ENCODE measurements around the gene MACROD2. TPM values are rescaled to one million over a fixed set of nuclear protein-coding genes. Genes with fewer than 3 reads are reported as not detected.

The MACROD2 gene
- polyA plus RNA-seq, 1 donor from 2014 or later: 23.2 TPM

DNA sequence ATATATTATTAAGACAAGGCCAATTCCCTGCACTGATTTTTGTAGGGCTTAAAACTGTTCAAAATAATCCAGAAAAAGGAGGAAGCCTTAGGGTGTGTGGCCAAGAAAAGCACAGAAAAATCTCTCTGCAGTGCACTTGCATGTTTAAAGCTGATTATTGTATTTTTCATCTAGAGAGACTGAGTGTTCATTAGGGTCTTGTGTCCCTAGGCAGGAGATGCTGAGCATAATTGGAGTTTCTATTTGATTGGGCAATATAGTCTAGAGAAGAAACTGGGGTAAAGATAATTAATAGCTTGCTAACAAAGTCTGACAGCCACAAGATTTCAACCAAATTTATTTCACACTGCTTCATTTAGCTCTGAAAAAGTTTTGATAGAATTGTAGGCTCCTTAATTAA lies 339.7 kb downstream of the MACROD2 start:
- no peaks in the 10 kb centered on the region for H3K27me3 ChIP-seq (ENCODE audit: insufficient read depth, low read depth, low read length)
- H3K4me3 ChIP-seq (ENCODE audit: low read length): peak overlapping the region; percentile 66
- no peaks in the 10 kb centered on the region for H3K9me2 ChIP-seq (ENCODE audit: insufficient read depth, low read length)
- H3K27ac ChIP-seq (ENCODE audit: low read length): no peak overlapping the region
- no peak overlapping the region for H2AFZ ChIP-seq (ENCODE audit: low read depth, low read length)
- H4K20me1 ChIP-seq (ENCODE audit: insufficient read depth): no peaks in the 10 kb centered on the region
- no peaks in the 10 kb centered on the region for H3F3A ChIP-seq (ENCODE audit: insufficient read depth, low read length, poor library complexity, severe bottlenecking)
- H3K79me2 ChIP-seq (replicated peaks; ENCODE audit: insufficient read depth, low read length): peaks cover 65% of the 10 kb centered on the region
- H3K36me3 ChIP-seq (ENCODE audit: insufficient read depth, low read length): no peaks in the 10 kb centered on the region
- TF ChIP-seq TAF1 (IDR thresholded peaks at IDR 0.05; ENCODE audit: low read depth) (no peak), EZH2 (IDR thresholded peaks at IDR 0.05; ENCODE audit: borderline replicate concordance, insufficient read depth, low read length, poor library complexity, severe bottlenecking) (no peak), MXI1 (conservative IDR thresholded peaks at IDR 0.05; ENCODE audit: poor library complexity, severe bottlenecking) (no peak), SMC3 (conservative IDR thresholded peaks at IDR 0.05; ENCODE audit: poor library complexity) (no peak), POLR2AphosphoS5 (IDR thresholded peaks at IDR 0.05) (no peak), RAD21 (conservative IDR thresholded peaks at IDR 0.05) (no peak), EP300 (conservative IDR thresholded peaks at IDR 0.05; ENCODE audit: poor library complexity, severe bottlenecking) (no peak)
- TF ChIP-seq, protein P1, sequence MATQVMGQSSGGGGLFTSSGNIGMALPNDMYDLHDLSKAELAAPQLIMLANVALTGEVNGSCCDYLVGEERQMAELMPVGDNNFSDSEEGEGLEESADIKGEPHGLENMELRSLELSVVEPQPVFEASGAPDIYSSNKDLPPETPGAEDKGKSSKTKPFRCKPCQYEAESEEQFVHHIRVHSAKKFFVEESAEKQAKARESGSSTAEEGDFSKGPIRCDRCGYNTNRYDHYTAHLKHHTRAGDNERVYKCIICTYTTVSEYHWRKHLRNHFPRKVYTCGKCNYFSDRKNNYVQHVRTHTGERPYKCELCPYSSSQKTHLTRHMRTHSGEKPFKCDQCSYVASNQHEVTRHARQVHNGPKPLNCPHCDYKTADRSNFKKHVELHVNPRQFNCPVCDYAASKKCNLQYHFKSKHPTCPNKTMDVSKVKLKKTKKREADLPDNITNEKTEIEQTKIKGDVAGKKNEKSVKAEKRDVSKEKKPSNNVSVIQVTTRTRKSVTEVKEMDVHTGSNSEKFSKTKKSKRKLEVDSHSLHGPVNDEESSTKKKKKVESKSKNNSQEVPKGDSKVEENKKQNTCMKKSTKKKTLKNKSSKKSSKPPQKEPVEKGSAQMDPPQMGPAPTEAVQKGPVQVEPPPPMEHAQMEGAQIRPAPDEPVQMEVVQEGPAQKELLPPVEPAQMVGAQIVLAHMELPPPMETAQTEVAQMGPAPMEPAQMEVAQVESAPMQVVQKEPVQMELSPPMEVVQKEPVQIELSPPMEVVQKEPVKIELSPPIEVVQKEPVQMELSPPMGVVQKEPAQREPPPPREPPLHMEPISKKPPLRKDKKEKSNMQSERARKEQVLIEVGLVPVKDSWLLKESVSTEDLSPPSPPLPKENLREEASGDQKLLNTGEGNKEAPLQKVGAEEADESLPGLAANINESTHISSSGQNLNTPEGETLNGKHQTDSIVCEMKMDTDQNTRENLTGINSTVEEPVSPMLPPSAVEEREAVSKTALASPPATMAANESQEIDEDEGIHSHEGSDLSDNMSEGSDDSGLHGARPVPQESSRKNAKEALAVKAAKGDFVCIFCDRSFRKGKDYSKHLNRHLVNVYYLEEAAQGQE (IDR thresholded peaks at IDR 0.05; ENCODE audit: borderline replicate concordance): no peak
- TF ChIP-seq, protein P2, sequence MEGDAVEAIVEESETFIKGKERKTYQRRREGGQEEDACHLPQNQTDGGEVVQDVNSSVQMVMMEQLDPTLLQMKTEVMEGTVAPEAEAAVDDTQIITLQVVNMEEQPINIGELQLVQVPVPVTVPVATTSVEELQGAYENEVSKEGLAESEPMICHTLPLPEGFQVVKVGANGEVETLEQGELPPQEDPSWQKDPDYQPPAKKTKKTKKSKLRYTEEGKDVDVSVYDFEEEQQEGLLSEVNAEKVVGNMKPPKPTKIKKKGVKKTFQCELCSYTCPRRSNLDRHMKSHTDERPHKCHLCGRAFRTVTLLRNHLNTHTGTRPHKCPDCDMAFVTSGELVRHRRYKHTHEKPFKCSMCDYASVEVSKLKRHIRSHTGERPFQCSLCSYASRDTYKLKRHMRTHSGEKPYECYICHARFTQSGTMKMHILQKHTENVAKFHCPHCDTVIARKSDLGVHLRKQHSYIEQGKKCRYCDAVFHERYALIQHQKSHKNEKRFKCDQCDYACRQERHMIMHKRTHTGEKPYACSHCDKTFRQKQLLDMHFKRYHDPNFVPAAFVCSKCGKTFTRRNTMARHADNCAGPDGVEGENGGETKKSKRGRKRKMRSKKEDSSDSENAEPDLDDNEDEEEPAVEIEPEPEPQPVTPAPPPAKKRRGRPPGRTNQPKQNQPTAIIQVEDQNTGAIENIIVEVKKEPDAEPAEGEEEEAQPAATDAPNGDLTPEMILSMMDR (IDR thresholded peaks at IDR 0.05; ENCODE audit: poor library complexity, severe bottlenecking): no peak
- H3K4me2 ChIP-seq (ENCODE audit: low read length): peak overlapping the region; percentile 39
- H3K9ac ChIP-seq (ENCODE audit: low read length): peak overlapping the region; percentile 16
- no peaks in the 10 kb centered on the region for H3K9me3 ChIP-seq (ENCODE audit: low read length)

DNA sequence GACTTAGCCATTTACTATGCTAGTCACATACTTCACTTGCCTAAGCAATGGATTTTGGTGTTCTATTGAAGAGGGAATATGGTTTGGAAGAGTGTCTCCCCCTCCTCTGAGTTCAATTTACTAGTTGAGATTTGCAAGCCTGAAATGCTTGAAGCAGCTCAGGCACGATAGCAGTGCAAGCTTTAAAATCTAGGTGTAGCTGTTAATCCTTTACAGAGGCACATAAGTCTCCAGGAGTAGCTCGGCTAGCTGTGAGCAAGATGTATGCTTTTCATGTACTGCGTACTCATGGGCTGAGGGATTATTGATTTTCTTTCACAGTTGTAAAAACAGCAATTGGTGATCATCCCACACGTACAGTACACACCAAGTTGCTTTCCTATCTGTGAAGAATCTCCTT lies 341.4 kb downstream of the MACROD2 start:
- H3F3A ChIP-seq (ENCODE audit: insufficient read depth, low read length, poor library complexity, severe bottlenecking): no peaks in the 10 kb centered on the region
- no peaks in the 10 kb centered on the region for H4K20me1 ChIP-seq (ENCODE audit: insufficient read depth)
- no peak overlapping the region for H2AFZ ChIP-seq (ENCODE audit: low read depth, low read length)
- TF ChIP-seq, protein P1 (IDR thresholded peaks at IDR 0.05; ENCODE audit: borderline replicate concordance): no peak
- TF ChIP-seq, protein P2 (IDR thresholded peaks at IDR 0.05; ENCODE audit: poor library complexity, severe bottlenecking): peak; percentile 49
- TF ChIP-seq TAF1 (IDR thresholded peaks at IDR 0.05; ENCODE audit: low read depth) (no peak), POLR2AphosphoS5 (IDR thresholded peaks at IDR 0.05) (no peak), SMC3 (conservative IDR thresholded peaks at IDR 0.05; ENCODE audit: poor library complexity) (peak; percentile 38), RAD21 (conservative IDR thresholded peaks at IDR 0.05) (peak; percentile 60), MXI1 (conservative IDR thresholded peaks at IDR 0.05; ENCODE audit: poor library complexity, severe bottlenecking) (no peak), EZH2 (IDR thresholded peaks at IDR 0.05; ENCODE audit: borderline replicate concordance, insufficient read depth, low read length, poor library complexity, severe bottlenecking) (no peak), EP300 (conservative IDR thresholded peaks at IDR 0.05; ENCODE audit: poor library complexity, severe bottlenecking) (no peak)
- peak overlapping the region; percentile 49 for H3K4me2 ChIP-seq (ENCODE audit: low read length)
- H3K27ac ChIP-seq (ENCODE audit: low read length): peak overlapping the region; percentile 51
- peak overlapping the region; percentile 66 for H3K4me3 ChIP-seq (ENCODE audit: low read length)
- no peaks in the 10 kb centered on the region for H3K9me2 ChIP-seq (ENCODE audit: insufficient read depth, low read length)
- peaks cover 49% of the 10 kb centered on the region for H3K79me2 ChIP-seq (replicated peaks; ENCODE audit: insufficient read depth, low read length)
- H3K9ac ChIP-seq (ENCODE audit: low read length): peak overlapping the region; percentile 48
- no peaks in the 10 kb centered on the region for H3K36me3 ChIP-seq (ENCODE audit: insufficient read depth, low read length)
- H3K27me3 ChIP-seq (ENCODE audit: insufficient read depth, low read depth, low read length): no peaks in the 10 kb centered on the region
- no peaks in the 10 kb centered on the region for H3K9me3 ChIP-seq (ENCODE audit: low read length)
